BLaER1 (cell line): ENCODE data around the gene DUS3L.
A peak's percentile ranks its signal among the peaks of the same experiment; 100 is the strongest.

Source experiments
- H3K27ac ChIP-seq: shearing (Covaris generic); formaldehyde crosslinking; 2 replicates; pipeline ENCODE4 v1.8.1; 2022
- H3K27me3 ChIP-seq: shearing (Covaris generic); formaldehyde crosslinking; 2 replicates; pipeline ENCODE4 v1.8.1; 2022
- H3K36me3 ChIP-seq: shearing (Covaris generic); formaldehyde crosslinking; 2 replicates; pipeline ENCODE4 v1.8.1; 2022
- H3K4me1 ChIP-seq: shearing (Covaris generic); formaldehyde crosslinking; 2 replicates; pipeline ENCODE4 v1.8.1; 2022
- H3K4me2 ChIP-seq: shearing (Covaris generic); formaldehyde crosslinking; 2 replicates; pipeline ENCODE4 v1.8.1; 2022
- H3K4me3 ChIP-seq: shearing (Covaris generic); formaldehyde crosslinking; 2 replicates; pipeline ENCODE4 v1.8.1; 2022
- H3K9ac ChIP-seq: shearing (Covaris generic); formaldehyde crosslinking; 2 replicates; pipeline ENCODE4 v1.8.1; 2022
- H3K9me3 ChIP-seq: shearing (Covaris generic); formaldehyde crosslinking; 2 replicates; pipeline ENCODE4 v1.8.1; 2022
- H4K20me1 ChIP-seq: shearing (Covaris generic); formaldehyde crosslinking; 2 replicates; pipeline ENCODE4 v1.8.1; 2022
- Cebpa-rat ChIP-seq: shearing (Covaris generic); IDR thresholded peaks from 2 replicates; pipeline ENCODE4 v1.8.1; 2022

The DUS3L gene

DNA sequence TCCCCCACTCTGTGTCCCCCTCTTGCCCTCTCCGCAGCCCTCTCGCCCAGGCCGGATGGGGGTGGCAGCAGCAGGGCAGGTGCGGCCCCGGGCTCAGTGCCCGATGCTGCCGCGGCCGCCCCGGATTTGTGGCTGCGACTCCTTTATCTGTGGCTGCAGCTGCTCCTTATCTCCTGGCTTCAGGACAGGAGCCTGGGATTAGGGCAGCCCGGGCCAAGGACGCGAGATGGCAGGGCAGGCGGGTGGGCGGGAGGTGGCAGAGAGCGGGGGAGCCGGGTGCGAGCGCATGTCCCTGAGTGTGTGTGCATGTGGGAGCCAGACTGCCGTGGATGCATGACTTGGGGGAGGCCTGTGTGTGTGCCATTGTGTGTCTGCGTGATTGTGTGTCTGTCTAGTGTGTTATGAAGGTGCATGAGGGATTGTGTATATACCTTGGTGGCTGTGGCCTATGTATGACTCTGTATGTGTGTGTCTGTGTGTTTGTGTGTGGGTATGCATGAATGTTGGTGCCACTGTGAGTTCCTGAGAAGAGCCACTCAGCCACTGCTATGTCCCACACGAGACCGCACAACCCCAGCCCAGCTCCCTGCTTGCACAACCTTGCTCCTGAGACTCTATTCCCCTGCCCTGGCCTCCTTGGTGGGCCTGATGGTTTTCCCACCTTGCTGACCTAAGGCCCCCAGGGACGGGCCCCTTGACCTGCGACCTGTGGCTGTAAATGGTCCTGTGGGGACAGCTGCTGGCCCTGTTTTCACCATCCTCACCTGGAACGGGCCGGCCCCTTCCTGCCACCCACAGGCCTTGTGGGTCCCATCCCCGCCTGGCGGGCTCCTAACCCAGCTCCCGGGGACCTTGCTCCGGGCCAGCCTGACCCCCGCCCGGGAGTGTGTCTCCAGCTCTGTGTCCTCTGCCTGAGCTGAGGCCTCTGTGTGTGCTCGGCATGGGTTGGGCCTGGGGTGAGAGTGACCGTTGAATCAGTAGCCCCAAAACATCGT, 8.6 kb upstream of the DUS3L start:
- Histone ChIP-seq H4K20me1 (no peaks in the 10 kb centered on the region), H3K36me3 (no peaks in the 10 kb centered on the region), H3K4me3 (no peak overlapping the region), H3K9ac (peak overlapping the region; percentile 53), H3K27me3 (peaks cover 15% of the 10 kb centered on the region), H3K9me3 (no peaks in the 10 kb centered on the region), H3K27ac (peak overlapping the region; percentile 65; the same call in 1 of the 2 replicates), H3K4me2 (peak overlapping the region; percentile 78), H3K4me1 (peaks cover 57% of the 10 kb centered on the region)
- TF ChIP-seq Cebpa-rat = no peak

DNA sequence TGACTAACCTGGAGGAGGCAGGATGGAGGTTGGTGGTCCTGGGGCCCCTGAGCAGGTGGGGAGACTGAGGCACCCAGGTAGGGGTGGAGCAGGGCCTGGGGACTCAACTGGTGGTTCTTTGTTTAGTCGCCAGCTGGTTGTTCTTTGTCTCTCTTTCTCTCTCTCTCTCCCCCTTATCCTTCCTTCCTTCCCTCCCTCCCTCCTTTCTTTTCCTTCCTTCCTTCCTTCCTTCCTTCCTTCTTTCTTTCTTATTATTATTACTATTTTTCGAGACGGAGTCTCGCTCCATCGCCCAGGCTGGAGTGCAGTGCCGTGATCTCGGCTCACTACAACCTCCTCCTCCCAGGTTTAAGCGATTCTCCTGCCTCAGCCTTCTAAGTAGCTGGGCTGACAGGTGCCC, 7.3 kb upstream of the DUS3L start:
- Histone ChIP-seq H3K36me3 (no peaks in the 10 kb centered on the region), H3K9ac (no peak overlapping the region), H3K4me2 (peak overlapping the region; percentile 78), H3K4me3 (no peak overlapping the region), H3K27me3 (peaks cover 11% of the 10 kb centered on the region; the same call in 1 of the 2 replicates), H3K4me1 (peaks cover 47% of the 10 kb centered on the region), H4K20me1 (no peaks in the 10 kb centered on the region), H3K9me3 (no peaks in the 10 kb centered on the region), H3K27ac (peak overlapping the region; percentile 44; the same call in 1 of the 2 replicates)
- no peak for TF ChIP-seq Cebpa-rat

- H3K36me3 ChIP-seq = no peaks in the 10 kb centered on the region
These were observed 4.5 kb upstream of the DUS3L start for GRCh38 chr19:5795382-5795919.

GRCh38 chr19:5793188-5793587, 2.2 kb upstream of the DUS3L start:
- Histone ChIP-seq H3K27me3 (no peaks in the 10 kb centered on the region), H3K9ac (no peak overlapping the region), H3K4me3 (no peak overlapping the region), H3K27ac (no peak overlapping the region), H3K36me3 (peaks cover 21% of the 10 kb centered on the region), H4K20me1 (peaks cover 11% of the 10 kb centered on the region), H3K9me3 (no peaks in the 10 kb centered on the region), H3K4me1 (peaks cover 13% of the 10 kb centered on the region), H3K4me2 (no peak overlapping the region)
- TF ChIP-seq Cebpa-rat = no peak

More at GRCh38 chr19:5795382-5795919, 4.5 kb upstream of the DUS3L start:
- Histone ChIP-seq H3K4me2 (no peak overlapping the region), H3K27ac (no peak overlapping the region), H3K9ac (no peak overlapping the region), H3K4me3 (no peak overlapping the region), H3K4me1 (peaks cover 28% of the 10 kb centered on the region), H3K9me3 (no peaks in the 10 kb centered on the region), H3K27me3 (peaks cover 11% of the 10 kb centered on the region; the same call in 1 of the 2 replicates), H4K20me1 (no peaks in the 10 kb centered on the region)
- TF ChIP-seq Cebpa-rat = no peak

DNA sequence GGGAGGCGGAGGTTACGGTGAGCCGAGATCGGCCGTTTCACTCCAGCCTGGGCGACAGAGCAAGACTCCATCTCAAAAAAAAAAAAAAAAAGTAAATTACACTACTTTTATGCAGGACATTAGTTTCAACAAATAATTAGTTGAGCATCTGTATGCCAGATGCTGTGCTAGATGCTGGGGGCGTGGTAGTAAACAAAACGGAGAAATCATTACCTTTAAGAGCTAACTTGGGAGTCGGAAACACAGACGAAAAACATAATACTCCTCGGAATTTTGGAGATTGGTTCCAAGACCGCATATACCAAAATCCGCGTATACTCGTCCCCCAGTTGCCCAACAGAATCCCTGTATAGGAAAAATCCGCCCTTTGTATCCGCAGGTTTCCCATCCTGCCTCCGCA, 1.3 kb upstream of the DUS3L start:
- TF ChIP-seq Cebpa-rat = no peak
- Histone ChIP-seq H3K9me3 (no peaks in the 10 kb centered on the region), H3K4me1 (peaks cover 8% of the 10 kb centered on the region), H3K9ac (no peak overlapping the region), H3K27me3 (no peaks in the 10 kb centered on the region), H3K4me2 (no peak overlapping the region), H3K4me3 (no peak overlapping the region), H3K27ac (no peak overlapping the region), H4K20me1 (peaks cover 20% of the 10 kb centered on the region), H3K36me3 (peaks cover 31% of the 10 kb centered on the region)

DNA sequence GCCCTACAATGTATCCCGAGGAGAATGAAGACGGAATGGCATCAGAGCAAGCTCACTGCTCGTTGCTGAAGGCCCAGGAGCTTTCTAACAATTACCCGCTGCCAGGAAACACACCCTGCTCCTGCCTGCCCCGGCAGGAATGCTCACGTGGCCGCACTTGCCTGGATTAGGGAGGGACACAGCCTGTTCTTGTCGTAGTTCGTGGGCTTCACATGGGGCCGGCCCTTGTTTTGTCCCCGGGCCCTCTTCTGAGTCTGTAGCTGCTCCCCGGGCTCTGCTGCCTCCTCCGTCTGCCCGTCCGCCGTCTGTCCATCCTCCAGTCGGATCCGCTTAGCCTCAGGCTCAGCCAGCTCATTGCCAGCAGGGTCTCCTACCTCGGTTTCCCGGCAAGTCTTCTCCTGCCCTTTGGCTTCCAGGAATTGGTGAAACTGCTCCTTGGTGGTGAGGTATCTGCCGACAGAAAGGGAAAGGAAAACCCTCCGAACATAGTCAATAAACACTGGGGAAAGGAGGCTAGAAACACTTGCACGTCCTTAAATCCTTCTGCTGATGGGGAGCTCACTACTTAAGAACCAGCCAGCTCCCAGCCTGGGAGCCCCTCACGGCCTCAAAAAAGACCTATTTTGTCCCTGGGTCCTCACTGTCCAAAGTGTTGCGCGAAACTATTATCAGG, 941 bp downstream of the DUS3L start:
- H3K9ac ChIP-seq = peak overlapping the region; percentile 98
- H3K27me3 ChIP-seq = no peaks in the 10 kb centered on the region
- peak overlapping the region; percentile 85 for H3K4me3 ChIP-seq
- no peak for TF ChIP-seq Cebpa-rat
- H3K36me3 ChIP-seq = peaks cover 53% of the 10 kb centered on the region
- H3K4me2 ChIP-seq = peak overlapping the region; percentile 93
- peak overlapping the region; percentile 100 for H3K27ac ChIP-seq
- peaks cover 28% of the 10 kb centered on the region for H4K20me1 ChIP-seq
- H3K4me1 ChIP-seq = peaks cover 8% of the 10 kb centered on the region
- H3K9me3 ChIP-seq = no peaks in the 10 kb centered on the region

DNA sequence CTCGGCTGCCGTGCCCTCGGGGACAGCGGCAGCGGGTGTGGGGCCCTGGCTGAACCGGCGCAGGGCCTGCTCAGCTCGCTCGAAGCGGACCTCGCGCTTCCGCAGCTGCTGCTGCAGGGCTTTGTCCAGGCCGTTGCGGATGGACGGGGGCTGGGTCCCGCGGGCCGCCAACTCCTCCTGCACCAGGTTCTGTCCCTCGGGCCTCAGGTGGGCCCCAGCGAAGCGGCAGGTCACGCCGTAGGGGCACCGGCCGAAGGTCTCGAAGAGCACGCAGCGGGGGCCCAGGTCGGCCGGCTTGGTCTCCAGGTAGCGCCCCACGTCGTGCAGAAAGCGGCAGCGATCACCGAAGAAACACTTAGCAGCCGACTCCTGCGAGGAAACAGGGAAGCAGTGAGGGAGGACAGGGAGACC, 1.6 kb downstream of the DUS3L start:
- Histone ChIP-seq H3K9me3 (no peaks in the 10 kb centered on the region), H3K9ac (peak overlapping the region; percentile 98; the same call in 1 of the 2 replicates), H3K4me2 (no peak overlapping the region), H3K36me3 (peaks cover 60% of the 10 kb centered on the region), H4K20me1 (peaks cover 32% of the 10 kb centered on the region), H3K4me3 (no peak overlapping the region), H3K27me3 (no peaks in the 10 kb centered on the region), H3K4me1 (peaks cover 8% of the 10 kb centered on the region), H3K27ac (no peak overlapping the region)
- TF ChIP-seq Cebpa-rat = no peak

- H3K27ac ChIP-seq = no peak overlapping the region
- no peak overlapping the region for H3K9ac ChIP-seq
- H3K4me3 ChIP-seq = no peak overlapping the region
- no peak for TF ChIP-seq Cebpa-rat
- H3K9me3 ChIP-seq = no peaks in the 10 kb centered on the region
- peaks cover 69% of the 10 kb centered on the region for H3K36me3 ChIP-seq
- H3K4me2 ChIP-seq = no peak overlapping the region
- peaks cover 32% of the 10 kb centered on the region for H4K20me1 ChIP-seq
- H3K4me1 ChIP-seq = peaks cover 8% of the 10 kb centered on the region
- H3K27me3 ChIP-seq = no peaks in the 10 kb centered on the region
These were observed 2.5 kb downstream of the DUS3L start for GRCh38 chr19:5788422-5788821.

DNA sequence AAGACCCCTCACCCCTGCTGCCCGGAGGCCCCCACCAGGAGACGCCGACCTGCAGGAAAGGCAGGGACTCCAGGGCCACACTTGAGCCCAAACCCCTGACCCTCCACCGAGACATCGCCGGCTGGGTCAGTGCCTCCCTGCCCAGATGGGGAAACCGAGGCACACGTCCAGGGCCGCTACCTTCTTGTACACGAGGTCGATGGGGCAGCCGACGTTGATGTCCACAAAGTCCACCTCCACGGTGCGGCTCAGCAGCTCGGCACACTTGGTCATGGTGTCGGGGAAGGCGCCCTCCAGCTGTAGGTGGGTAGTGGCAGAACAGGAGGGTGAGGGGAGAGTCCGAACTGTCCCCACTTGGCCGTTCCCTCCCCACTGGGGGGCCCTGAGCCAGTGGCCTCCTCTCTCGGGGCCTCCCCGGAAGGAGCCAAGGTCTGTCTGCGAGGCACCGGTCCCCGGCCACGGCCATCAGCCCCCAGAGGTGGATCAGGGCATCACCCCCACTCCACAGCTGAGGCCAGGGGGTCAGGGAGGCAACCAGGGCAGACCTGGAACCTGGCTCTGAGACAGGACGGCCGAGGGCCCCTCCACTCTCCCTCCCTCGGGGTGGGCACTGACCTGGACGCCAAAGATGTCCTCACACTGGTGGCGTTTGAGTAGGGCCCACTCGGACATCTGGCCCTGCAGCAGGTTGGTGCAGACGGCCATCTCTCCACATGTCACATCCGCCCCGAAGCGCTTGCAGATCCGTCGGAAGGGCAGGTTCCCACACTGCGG, 3.4 kb downstream of the DUS3L start:
- H3K36me3 ChIP-seq = peaks cover 77% of the 10 kb centered on the region
- no peak overlapping the region for H3K4me3 ChIP-seq
- H3K9me3 ChIP-seq = no peaks in the 10 kb centered on the region
- H3K4me2 ChIP-seq = no peak overlapping the region
- H4K20me1 ChIP-seq = peaks cover 32% of the 10 kb centered on the region
- no peaks in the 10 kb centered on the region for H3K27me3 ChIP-seq
- H3K9ac ChIP-seq = no peak overlapping the region
- peaks cover 8% of the 10 kb centered on the region for H3K4me1 ChIP-seq
- no peak overlapping the region for H3K27ac ChIP-seq
- TF ChIP-seq Cebpa-rat = no peak
